ENCODE results near the gene SLC7A5. TPM values are rescaled to one million over a fixed set of nuclear protein-coding genes. Genes with fewer than 3 reads are reported as not detected.
A peak's percentile ranks its signal among the peaks of the same experiment; 100 is the strongest.
"Not testable (repeated sequence)": the region's sequence is repeated elsewhere in the genome, so short reads cannot be mapped to it uniquely, and the experiment has no call there.

Gene SLC7A5
- total RNA-seq, 4 donors from 2014 or later = 3.3 to 17.7 (median 4.3) TPM

DNA sequence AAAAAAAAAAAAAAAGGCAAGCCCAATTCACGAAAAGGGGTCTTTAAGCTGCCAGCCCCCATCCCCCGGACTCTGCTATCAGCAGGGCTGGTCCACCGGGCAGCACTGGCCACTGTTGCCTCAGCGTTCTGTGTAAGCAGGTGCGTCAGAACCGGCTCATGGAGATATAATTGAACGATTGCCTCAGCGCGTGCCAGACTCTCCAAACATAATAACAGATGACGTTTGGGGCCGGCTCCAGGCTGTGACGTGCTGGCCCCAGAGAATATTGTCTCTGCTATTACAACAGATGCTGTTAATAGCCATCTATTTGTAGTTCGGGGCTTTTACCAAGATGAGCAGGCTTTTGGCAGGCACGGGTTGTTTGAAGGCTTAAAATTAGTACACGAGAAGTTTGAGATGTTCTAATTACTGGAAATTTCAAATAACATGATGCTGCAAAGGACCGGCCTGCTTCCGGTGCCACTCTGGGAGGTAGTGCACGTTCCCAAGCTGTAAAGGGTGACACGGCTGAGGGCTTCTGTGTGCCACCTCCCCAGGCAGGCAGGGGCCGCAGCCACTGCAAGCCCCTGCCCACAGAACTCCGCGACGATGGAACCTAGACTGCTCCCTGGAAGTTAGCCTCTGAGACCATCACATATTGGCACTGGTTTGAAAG lies 41.9 kb upstream of the SLC7A5 start:
- H3K36me3 ChIP-seq; H3K4me3 ChIP-seq; H3K9me3 ChIP-seq; intact Hi-C loops (cut with DNase I): not testable (repeated sequence)
- peak; percentile 94 for DNase-seq (ENCODE audit: extremely low spot score)
- peaks cover 0 to 48% (median 0%) of the 10 kb centered on the region in 4 donors for H3K27me3 ChIP-seq
- peak overlapping the region; percentile 34 to 68 (median 64) for H3K27ac ChIP-seq (replicated peaks in 1 of 4)
- H3K4me1 ChIP-seq = peaks cover 4 to 16% (median 14%) of the 10 kb centered on the region in 4 donors
- WGBS = 64% methylated on average over 21 of the region's 23 CpGs
- TF ChIP-seq POLR2AphosphoS5 (IDR thresholded peaks at IDR 0.05) = peak in 1 of 2 donors; percentile 48

DNA sequence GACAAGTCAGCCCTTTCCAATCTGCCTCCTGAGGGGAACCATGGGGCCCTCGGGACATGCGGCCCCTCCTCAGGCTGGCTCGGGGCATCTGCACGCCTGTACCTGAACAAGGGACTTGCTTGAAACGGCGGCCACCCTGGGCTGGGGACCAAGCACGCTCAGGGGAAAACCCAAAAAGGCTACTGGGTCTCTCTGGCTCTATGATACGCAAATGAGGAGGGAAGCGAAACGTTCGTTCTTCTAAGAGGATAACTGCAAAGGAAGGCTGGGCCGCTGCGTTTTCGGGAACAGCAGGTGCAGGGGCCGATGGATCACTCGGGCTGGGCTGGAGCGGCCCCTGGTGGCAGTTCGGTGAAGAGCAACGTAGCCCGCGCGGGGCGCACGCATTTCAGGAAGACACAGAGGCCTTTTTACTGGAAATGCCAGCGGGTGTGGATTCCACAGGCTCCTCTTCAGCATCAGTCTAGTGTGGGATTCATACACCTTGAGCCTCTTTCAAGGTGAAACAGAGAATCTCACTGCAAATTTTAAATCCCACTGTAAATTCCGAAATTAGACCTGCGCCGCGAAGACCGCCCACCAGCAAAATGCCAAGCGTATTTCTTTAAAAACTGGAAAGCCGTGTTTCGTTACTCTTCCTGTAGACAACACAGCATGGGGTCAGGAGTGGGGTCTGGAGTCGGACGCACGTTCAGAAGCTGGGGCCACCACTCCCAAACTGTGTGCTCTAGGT lies 40.1 kb upstream of the SLC7A5 start:
- H3K4me3 ChIP-seq; DNase-seq (ENCODE audit: extremely low spot score); H3K36me3 ChIP-seq; H3K9me3 ChIP-seq; intact Hi-C loops (cut with DNase I); H3K27ac ChIP-seq (replicated peaks in 1 of 4): not testable (repeated sequence)
- Histone ChIP-seq H3K4me1 (peaks cover 4 to 16% (median 14%) of the 10 kb centered on the region in 4 donors), H3K27me3 (peaks cover 0 to 49% (median 0%) of the 10 kb centered on the region in 4 donors)
- TF ChIP-seq, protein P1, sequence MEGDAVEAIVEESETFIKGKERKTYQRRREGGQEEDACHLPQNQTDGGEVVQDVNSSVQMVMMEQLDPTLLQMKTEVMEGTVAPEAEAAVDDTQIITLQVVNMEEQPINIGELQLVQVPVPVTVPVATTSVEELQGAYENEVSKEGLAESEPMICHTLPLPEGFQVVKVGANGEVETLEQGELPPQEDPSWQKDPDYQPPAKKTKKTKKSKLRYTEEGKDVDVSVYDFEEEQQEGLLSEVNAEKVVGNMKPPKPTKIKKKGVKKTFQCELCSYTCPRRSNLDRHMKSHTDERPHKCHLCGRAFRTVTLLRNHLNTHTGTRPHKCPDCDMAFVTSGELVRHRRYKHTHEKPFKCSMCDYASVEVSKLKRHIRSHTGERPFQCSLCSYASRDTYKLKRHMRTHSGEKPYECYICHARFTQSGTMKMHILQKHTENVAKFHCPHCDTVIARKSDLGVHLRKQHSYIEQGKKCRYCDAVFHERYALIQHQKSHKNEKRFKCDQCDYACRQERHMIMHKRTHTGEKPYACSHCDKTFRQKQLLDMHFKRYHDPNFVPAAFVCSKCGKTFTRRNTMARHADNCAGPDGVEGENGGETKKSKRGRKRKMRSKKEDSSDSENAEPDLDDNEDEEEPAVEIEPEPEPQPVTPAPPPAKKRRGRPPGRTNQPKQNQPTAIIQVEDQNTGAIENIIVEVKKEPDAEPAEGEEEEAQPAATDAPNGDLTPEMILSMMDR (IDR thresholded peaks at IDR 0.05) = peak; percentile 83 to 93 (median 89)
- 38% methylated on average over 26 of the region's 36 CpGs for WGBS

DNA sequence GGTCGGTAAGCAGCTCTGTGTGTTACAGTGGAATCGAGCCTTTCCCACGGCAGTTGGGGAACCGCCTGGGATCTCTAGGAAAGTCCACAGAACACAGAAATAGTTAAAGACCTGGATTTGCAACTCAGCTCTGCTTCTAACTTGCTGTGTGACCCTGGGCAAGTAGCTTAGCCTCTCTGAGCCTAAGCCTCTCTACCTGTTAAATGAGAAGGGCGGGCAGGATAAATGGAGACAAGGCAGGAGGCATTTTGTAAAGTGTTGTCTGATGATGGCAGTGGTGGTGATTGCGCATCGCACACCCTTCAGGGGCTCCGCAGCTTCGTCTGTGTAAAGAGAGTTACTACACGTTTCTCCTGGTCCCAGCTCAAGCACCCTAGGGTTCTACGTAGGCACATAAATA lies 38.8 kb upstream of the SLC7A5 start:
- H3K9me3 ChIP-seq; H3K27ac ChIP-seq (replicated peaks in 1 of 4); H3K36me3 ChIP-seq; DNase-seq (ENCODE audit: extremely low spot score); H3K4me3 ChIP-seq; intact Hi-C loops (cut with DNase I): not testable (repeated sequence)
- WGBS = 88% methylated on average over 11 of the region's 11 CpGs
- H3K4me1 ChIP-seq = peaks cover 4 to 16% (median 14%) of the 10 kb centered on the region in 4 donors
- H3K27me3 ChIP-seq = peaks cover 0 to 37% (median 0%) of the 10 kb centered on the region in 4 donors

DNA sequence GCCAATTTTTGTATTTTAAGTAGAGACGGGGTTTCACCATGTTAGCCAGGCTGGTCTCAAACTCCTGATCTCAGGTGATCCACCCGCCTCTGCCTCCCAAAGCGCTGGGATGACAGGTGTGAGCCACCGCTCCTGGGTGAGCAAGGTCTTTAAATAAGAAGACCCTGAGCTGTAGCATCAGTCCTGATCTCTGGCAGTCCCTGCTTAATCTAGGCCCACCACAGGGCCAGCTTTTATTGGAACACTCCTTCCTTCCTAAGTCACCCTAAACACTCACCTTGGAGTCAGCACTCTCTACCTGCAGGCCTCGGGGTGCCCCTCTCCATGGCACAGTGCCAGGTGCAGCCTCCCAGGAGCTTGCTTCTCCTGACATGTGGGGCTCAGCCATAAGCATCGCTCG lies 36.2 kb upstream of the SLC7A5 start:
- intact Hi-C loops (cut with DNase I); H3K27ac ChIP-seq (replicated peaks in 1 of 4); H3K4me1 ChIP-seq; DNase-seq (ENCODE audit: extremely low spot score); H3K4me3 ChIP-seq; H3K9me3 ChIP-seq; H3K36me3 ChIP-seq: not testable (repeated sequence)
- 87% methylated on average over 4 of the region's 7 CpGs for WGBS
- H3K27me3 ChIP-seq = peaks cover 0 to 38% (median 0%) of the 10 kb centered on the region in 4 donors

DNA sequence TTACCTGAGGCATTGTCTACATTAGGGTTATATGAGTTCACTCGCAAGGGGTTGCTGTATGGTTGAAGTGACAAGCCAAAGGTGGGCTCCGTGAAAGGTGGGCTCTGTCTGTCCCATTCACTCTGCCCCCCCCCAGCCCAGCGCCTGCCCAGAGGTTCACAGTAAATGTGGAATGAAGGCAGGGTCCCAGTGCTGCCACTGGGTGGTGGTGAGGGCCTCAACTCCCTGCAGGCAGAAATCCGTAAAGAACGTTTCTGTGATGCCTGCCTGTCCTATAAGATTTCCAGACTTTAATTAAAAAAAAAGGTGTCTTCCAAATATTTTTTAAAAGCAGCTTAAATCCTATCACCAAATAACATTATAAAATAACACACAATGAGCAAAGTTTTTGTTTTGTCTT lies 35.7 kb upstream of the SLC7A5 start:
- H3K4me3 ChIP-seq; H3K36me3 ChIP-seq; H3K9me3 ChIP-seq; intact Hi-C loops (cut with DNase I); DNase-seq (ENCODE audit: extremely low spot score); H3K4me1 ChIP-seq; H3K27ac ChIP-seq (replicated peaks in 1 of 4): not testable (repeated sequence)
- peaks cover 0 to 42% (median 0%) of the 10 kb centered on the region in 4 donors for H3K27me3 ChIP-seq
- WGBS = 77% methylated on average over 3 of the region's 5 CpGs

DNA sequence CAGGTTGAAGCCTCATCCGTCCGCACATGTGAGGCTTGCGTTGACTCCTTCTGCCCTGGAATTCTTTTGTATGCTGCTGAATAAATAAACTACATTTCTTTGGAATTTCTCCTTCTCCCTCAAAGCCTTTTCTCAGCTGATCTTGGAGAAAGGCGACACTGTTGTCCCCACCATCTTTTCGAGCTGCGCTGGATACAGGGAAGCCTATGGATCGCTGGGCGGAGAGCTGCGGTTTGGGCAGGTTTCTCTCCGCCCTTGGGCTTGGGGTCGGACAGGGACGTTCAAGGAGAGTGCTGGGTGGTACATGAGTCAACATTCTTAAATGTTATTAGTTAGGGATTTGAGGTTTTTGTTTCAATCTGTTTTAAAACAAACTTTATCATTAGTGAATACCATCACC lies 31.2 kb upstream of the SLC7A5 start:
- H3K4me3 ChIP-seq; H3K4me1 ChIP-seq; H3K36me3 ChIP-seq; H3K9me3 ChIP-seq; H3K27ac ChIP-seq (replicated peaks in 1 of 4); DNase-seq (ENCODE audit: extremely low spot score); intact Hi-C loops (cut with DNase I): not testable (repeated sequence)
- peaks cover 0 to 15% (median 0%) of the 10 kb centered on the region in 4 donors for H3K27me3 ChIP-seq
- 75% methylated on average over 12 of the region's 12 CpGs for WGBS

DNA sequence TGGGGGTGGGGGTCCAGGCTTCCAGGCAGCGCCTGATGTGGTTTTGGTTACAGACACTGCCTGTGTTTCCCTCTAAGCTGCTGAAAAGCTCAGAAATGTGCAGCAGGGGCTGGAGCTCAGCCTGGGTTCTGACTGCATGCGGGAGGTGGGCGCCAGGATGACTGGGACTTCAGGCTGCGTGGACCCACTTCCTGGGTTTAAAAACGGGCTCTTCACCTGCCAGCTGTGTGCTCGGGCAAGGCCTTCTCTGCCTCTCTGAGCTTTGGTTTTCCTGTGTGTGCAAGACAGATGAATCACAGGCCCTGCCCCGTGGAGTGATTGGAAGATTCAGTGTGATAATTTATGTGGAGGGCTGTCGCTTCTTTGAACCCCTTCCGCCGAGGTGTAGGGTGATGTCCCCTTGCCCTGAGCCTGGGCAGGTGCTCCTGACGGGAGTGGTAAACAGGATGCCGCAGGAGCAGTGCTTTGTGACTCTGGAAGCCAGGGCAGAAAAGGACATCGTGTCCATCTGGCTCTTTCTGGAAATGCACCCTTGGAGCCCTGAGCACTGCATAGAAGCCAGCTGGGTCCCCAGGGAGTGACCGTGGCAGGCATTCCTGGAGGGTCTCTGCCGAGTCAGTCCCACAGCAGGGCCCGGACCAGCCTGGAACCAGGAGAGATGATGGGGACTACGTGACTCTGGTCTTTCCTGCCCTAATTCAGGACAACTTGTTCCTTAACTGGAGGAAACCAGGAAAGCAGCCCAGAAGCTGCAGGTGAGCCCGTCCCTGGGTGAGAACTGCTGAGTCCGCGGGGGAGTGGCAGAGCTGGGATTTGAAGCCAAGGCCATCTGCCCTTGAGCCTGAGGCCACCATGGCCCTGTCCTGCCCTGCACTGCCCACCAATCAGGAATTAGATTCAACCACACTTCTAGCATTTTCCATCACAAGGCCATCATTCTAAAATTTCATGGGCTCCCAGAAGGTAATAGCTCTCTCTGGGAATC lies 28.5 kb upstream of the SLC7A5 start:
- intact Hi-C loops (cut with DNase I) = no loop called here
- peaks cover 6 to 13% (median 7%) of the 10 kb centered on the region in 4 donors for H3K4me1 ChIP-seq
- no peak overlapping the region for H3K4me3 ChIP-seq
- H3K36me3 ChIP-seq = no peaks in the 10 kb centered on the region
- TF ChIP-seq POLR2A (IDR thresholded peaks at IDR 0.05; ENCODE audit: low read depth) = no peak
- no peak for TF ChIP-seq EP300 (IDR thresholded peaks at IDR 0.05)
- TF ChIP-seq, protein P1 (IDR thresholded peaks at IDR 0.05) = no peak
- no peak for TF ChIP-seq POLR2AphosphoS5 (IDR thresholded peaks at IDR 0.05)
- DNase-seq (ENCODE audit: extremely low spot score) = no peak
- WGBS = 72% methylated on average over 20 of the region's 20 CpGs
- no peaks in the 10 kb centered on the region for H3K9me3 ChIP-seq
- no peak overlapping the region for H3K27ac ChIP-seq (replicated peaks in 1 of 4)
- H3K27me3 ChIP-seq = peaks cover 0 to 15% (median 0%) of the 10 kb centered on the region in 4 donors

DNA sequence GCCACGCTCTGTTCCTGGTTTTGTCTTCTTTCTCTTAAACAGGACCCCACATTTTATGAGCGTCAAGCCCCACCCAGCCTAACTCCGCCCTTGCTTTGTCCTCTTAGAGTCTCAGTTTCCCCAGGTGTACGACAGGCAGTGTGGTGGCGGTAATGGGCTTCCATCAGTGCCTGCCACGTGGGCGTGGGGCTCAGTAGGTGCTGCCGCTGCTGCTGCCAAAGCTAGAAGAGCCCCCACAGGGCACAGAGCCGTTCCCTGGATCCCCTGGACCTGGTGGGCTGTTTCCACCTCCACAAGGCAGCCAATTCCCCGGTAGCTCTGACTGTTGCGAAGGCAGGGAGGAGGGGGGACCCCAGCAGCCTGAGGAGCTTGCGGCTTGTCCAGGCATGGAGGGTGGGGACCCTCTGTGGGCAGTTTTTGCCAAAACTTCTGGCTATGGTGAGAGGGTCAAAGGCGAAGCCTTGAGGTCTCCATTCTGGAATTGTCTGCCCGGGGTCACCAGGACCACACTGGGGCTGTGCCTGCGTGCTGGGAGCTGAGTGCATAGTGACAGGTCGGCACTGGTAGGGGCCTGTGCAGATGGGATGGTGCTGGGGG lies 27.7 kb upstream of the SLC7A5 start:
- Histone ChIP-seq H3K4me1 (peaks cover 6 to 13% (median 7%) of the 10 kb centered on the region in 4 donors), H3K27me3 (peaks cover 0 to 15% (median 0%) of the 10 kb centered on the region in 4 donors)
- H3K36me3 ChIP-seq; H3K4me3 ChIP-seq; intact Hi-C loops (cut with DNase I); DNase-seq (ENCODE audit: extremely low spot score); H3K27ac ChIP-seq (replicated peaks in 1 of 4); H3K9me3 ChIP-seq: not testable (repeated sequence)
- 77% methylated on average over 12 of the region's 16 CpGs for WGBS

Measured in esophagus muscularis mucosa (tissue), 4 donors.